ENCODE data around the gene AGO3. TPM values are rescaled to one million over a fixed set of nuclear protein-coding genes. Genes with fewer than 3 reads are reported as not detected.

Gene AGO3
- total RNA-seq, 2 experiments from 2014 or later = 26.1 to 29.8 TPM

- ChIA-PET CTCF (no interaction called here), POLR2A (no interaction called here)
Observed at GRCh38 chr1:36067871-36068270, 137.0 kb downstream of the AGO3 start.

GRCh38 chr1:36068866-36069265, 138.0 kb downstream of the AGO3 start:
- POLR2A ChIA-PET = no interaction called here

GRCh38 chr1:36070349-36070748, 139.4 kb downstream of the AGO3 start:
- ChIA-PET CTCF (no interaction called here), POLR2A (no interaction called here)

More at GRCh38 chr1:36068866-36069265, 138.0 kb downstream of the AGO3 start:
- CTCF ChIA-PET = no interaction called here

- CTCF ChIA-PET = no interaction called here
Observed at GRCh38 chr1:36076979-36077573, 146.2 kb downstream of the AGO3 start.

GRCh38 chr1:36080236-36080635, 149.3 kb downstream of the AGO3 start:
- CTCF ChIA-PET = no interaction called here
- POLR2A ChIA-PET = no interaction called here

More at GRCh38 chr1:36076979-36077573, 146.2 kb downstream of the AGO3 start:
- POLR2A ChIA-PET = no interaction called here

- CTCF ChIA-PET = no interaction called here
- POLR2A ChIA-PET = no interaction called here
Observed at GRCh38 chr1:36080801-36081200, 149.9 kb downstream of the AGO3 start.

GRCh38 chr1:36081926-36082485, 151.1 kb downstream of the AGO3 start:
- ChIA-PET POLR2A (no interaction called here), CTCF (no interaction called here)

GRCh38 chr1:36083219-36083618, 152.3 kb downstream of the AGO3 start:
- POLR2A ChIA-PET = no interaction called here

GRCh38 chr1:36083635-36084496, 153.0 kb downstream of the AGO3 start, which contains the start of gene TEKT2:
Gene TEKT2 (plus strand): TSS chr1:36084094. CDS start chr1:36084922, 828 bp downstream.
- CTCF ChIA-PET = interaction anchor here (0.5 to 0.9 kb wide), 2 partner anchors 34 to 52 kb away, joined by 3 read pairs; no protein-coding TSS in a partner anchor
- POLR2A ChIA-PET = interaction anchor here (0.8 kb wide), 1 partner anchor 10 kb away, joined by 4 read pairs; no protein-coding TSS in a partner anchor

More at GRCh38 chr1:36083219-36083618, 152.3 kb downstream of the AGO3 start:
- CTCF ChIA-PET = interaction anchor here (0.9 kb wide), 1 partner anchor 52 kb away, joined by 3 read pairs; no protein-coding TSS in a partner anchor

- ChIA-PET CTCF (interaction anchor here (0.5 kb wide), 1 partner anchor 34 kb away, joined by 3 read pairs; no protein-coding TSS in a partner anchor), POLR2A (interaction anchor here (0.8 kb wide), 1 partner anchor 9 kb away, joined by 4 read pairs; no protein-coding TSS in a partner anchor)
Observed at GRCh38 chr1:36084497-36085115, 153.7 kb downstream of the AGO3 start.

- ChIA-PET CTCF (no interaction called here), POLR2A (no interaction called here)
Observed at GRCh38 chr1:36085126-36085525, 154.2 kb downstream of the AGO3 start.

GRCh38 chr1:36085686-36086526, 155.0 kb downstream of the AGO3 start:
- ChIA-PET CTCF (no interaction called here), POLR2A (no interaction called here)

- CTCF ChIA-PET = interaction anchor here (0.6 to 1.3 kb wide), 2 partner anchors 10 to 167 kb away, joined by 3 read pairs; no protein-coding TSS in a partner anchor
- POLR2A ChIA-PET = no interaction called here
Observed at GRCh38 chr1:36086529-36087232, 155.8 kb downstream of the AGO3 start.

GRCh38 chr1:36087233-36088123, 156.6 kb downstream of the AGO3 start:
- ChIA-PET CTCF (interaction anchor here (1.2 to 1.3 kb wide), 2 partner anchors 10 to 30 kb away, joined by 3 read pairs; no protein-coding TSS in a partner anchor), POLR2A (no interaction called here)

GRCh38 chr1:36088265-36088576, 157.3 kb downstream of the AGO3 start:
- CTCF ChIA-PET = interaction anchor here (1.2 to 1.3 kb wide), 2 partner anchors 9 to 31 kb away, joined by 3 read pairs; no protein-coding TSS in a partner anchor
- POLR2A ChIA-PET = no interaction called here

GRCh38 chr1:36088577-36089392, 157.9 kb downstream of the AGO3 start, which contains the start of gene ADPRS:
Gene ADPRS (plus strand): TSS chr1:36088892. CDS start chr1:36088905, 13 bp downstream.
- POLR2A ChIA-PET = interaction anchor here (0.6 to 0.9 kb wide), 2 partner anchors 103 to 158 kb away, joined by 3 to 4 read pairs; partner anchors contain the start of gene AGO3
- CTCF ChIA-PET = interaction anchor here (1.1 to 1.2 kb wide), 3 partner anchors 31 to 197 kb away, joined by 3 read pairs; partner anchors contain the start of gene TRAPPC3
